ENCODE results near the gene MAPK7. TPM values are rescaled to one million over a fixed set of nuclear protein-coding genes. Genes with fewer than 3 reads are reported as not detected.

Gene MAPK7
- total RNA-seq, 1 experiment from 2014 or later, result 23.3 TPM

DNA sequence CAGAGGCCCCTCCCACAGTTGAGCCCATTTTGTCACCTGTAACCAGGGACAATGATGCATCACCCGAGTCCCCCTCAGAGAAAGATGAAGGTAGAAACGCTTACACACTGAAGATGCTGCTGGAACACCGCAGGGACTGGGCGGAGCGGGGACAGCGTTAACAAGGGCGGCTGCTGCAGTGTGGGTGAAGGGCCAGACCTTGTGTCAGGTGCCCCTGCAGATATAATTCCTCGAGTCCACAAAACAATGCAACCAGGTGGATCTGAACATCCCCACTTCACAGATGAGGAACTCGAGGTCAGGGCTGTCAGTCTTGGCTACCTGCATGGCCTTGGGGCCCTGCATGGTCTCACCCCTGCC is 6.3 kb upstream of the MAPK7 start:
- Histone ChIP-seq H3K9me3 (ENCODE audit: insufficient read depth, low read depth) (no peaks in the 10 kb centered on the region), H3K9me2 (ENCODE audit: insufficient read depth) (no peaks in the 10 kb centered on the region), H3K4me2 (no peak overlapping the region), H3F3A (ENCODE audit: insufficient read depth, low read depth) (peaks cover 6% of the 10 kb centered on the region), H3K36me3 (ENCODE audit: low read depth) (no peaks in the 10 kb centered on the region), H4K20me1 (ENCODE audit: insufficient read depth) (no peaks in the 10 kb centered on the region), H3K27ac (no peak overlapping the region), H3K4me3 (no peak overlapping the region), H3K4me1 (replicated peaks; ENCODE audit: insufficient read depth) (peaks cover 12% of the 10 kb centered on the region), H2AFZ (no peak overlapping the region), H3K79me2 (ENCODE audit: low read depth) (peaks cover 10% of the 10 kb centered on the region; the same call in 1 of the 2 replicates), H3K27me3 (ENCODE audit: insufficient read depth, low read depth) (no peaks in the 10 kb centered on the region)
- no peak for DNase-seq
- POLR2A ChIA-PET (ENCODE audit: unreplicated experiment), result no interaction called here
- TF ChIP-seq EZH2 (IDR thresholded peaks at IDR 0.05; ENCODE audit: low read depth), result no peak
- TF ChIP-seq CTCF (conservative IDR thresholded peaks at IDR 0.05), result no peak
- CTCF ChIA-PET, result no interaction called here
- intact Hi-C loops (cut with micrococcal nuclease; ENCODE audit: unreplicated experiment), result no loop called here
- BruUV-seq (replicated peaks), result no TSS peak

DNA sequence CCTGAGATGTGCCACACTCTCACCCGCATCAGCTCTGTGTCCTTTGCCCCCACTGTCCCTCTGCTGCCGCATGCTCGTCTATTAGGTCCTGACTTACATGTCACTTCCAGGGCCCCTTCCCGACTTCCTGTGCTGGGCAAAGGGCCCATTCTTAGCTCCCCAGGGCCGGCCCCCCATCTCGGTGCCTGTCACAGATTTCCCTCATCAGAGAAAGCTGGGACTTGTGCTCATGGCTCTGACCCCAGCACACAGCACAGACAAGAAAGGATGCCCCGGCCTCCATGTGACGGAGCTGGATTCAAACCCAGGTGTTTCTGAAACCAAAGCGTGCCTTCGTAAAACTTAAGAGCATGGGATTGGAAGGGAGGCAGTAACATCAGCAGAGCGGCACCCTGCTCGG is 5.9 kb upstream of the MAPK7 start:
- BruUV-seq (replicated peaks), result no TSS peak
- Histone ChIP-seq H3K27ac (no peak overlapping the region), H3K9me3 (ENCODE audit: insufficient read depth, low read depth) (no peaks in the 10 kb centered on the region), H3K9me2 (ENCODE audit: insufficient read depth) (no peaks in the 10 kb centered on the region), H2AFZ (no peak overlapping the region), H3K4me3 (no peak overlapping the region), H3K27me3 (ENCODE audit: insufficient read depth, low read depth) (no peaks in the 10 kb centered on the region), H3F3A (ENCODE audit: insufficient read depth, low read depth) (peaks cover 11% of the 10 kb centered on the region), H4K20me1 (ENCODE audit: insufficient read depth) (no peaks in the 10 kb centered on the region), H3K4me2 (no peak overlapping the region), H3K4me1 (replicated peaks; ENCODE audit: insufficient read depth) (peaks cover 12% of the 10 kb centered on the region), H3K79me2 (ENCODE audit: low read depth) (peaks cover 10% of the 10 kb centered on the region; the same call in 1 of the 2 replicates), H3K36me3 (ENCODE audit: low read depth) (no peaks in the 10 kb centered on the region)
- ChIA-PET CTCF (no interaction called here), POLR2A (ENCODE audit: unreplicated experiment) (no interaction called here)
- TF ChIP-seq CTCF (conservative IDR thresholded peaks at IDR 0.05) (no peak), EZH2 (IDR thresholded peaks at IDR 0.05; ENCODE audit: low read depth) (no peak)
- intact Hi-C loops (cut with micrococcal nuclease; ENCODE audit: unreplicated experiment), result no loop called here
- DNase-seq, result no peak

DNA sequence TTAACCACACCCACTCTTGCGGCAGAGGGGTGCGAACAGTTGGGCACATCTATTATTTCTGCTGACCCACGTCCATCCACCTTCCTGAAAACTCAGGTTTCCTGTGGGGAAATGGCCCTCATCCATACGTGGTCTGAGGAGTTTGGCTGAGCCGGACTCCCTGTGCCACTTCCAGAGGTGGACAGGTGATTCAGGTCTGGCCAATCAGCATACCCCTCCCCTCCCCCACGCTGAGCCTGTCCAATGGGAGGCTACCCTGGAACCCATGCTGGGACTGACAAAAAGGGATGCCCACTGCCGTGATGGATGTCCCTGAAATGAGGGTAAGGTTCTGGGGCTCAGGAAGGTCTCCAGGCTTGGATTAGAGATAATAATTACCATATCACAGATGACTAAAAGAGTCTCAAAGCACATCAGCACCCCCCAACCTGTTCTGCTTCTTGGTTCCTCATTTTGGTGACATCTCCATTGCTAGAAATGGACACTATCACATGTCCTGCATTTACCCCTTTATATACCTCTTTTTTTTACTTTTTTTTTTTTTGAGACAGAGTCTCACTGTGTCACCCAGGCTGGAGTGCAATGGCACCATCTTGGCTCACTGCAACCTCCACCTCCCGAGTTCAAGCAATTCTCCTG is 5.3 kb upstream of the MAPK7 start:
- intact Hi-C loops (cut with micrococcal nuclease; ENCODE audit: unreplicated experiment), result no loop called here
- peaks cover 12% of the 10 kb centered on the region for H3K4me1 ChIP-seq (replicated peaks; ENCODE audit: insufficient read depth)
- no peaks in the 10 kb centered on the region for H3K9me3 ChIP-seq (ENCODE audit: insufficient read depth, low read depth)
- H3K9me2 ChIP-seq (ENCODE audit: insufficient read depth), result no peaks in the 10 kb centered on the region
- peaks cover 16% of the 10 kb centered on the region for H3F3A ChIP-seq (ENCODE audit: insufficient read depth, low read depth)
- no peak overlapping the region for H3K4me2 ChIP-seq
- H4K20me1 ChIP-seq (ENCODE audit: insufficient read depth), result no peaks in the 10 kb centered on the region
- DNase-seq, result no peak
- H3K79me2 ChIP-seq (ENCODE audit: low read depth), result peaks cover 10% of the 10 kb centered on the region; the same call in 1 of the 2 replicates
- no peaks in the 10 kb centered on the region for H3K27me3 ChIP-seq (ENCODE audit: insufficient read depth, low read depth)
- ChIA-PET CTCF (no interaction called here), POLR2A (ENCODE audit: unreplicated experiment) (no interaction called here)
- no peak overlapping the region for H2AFZ ChIP-seq
- no peak for TF ChIP-seq CTCF (conservative IDR thresholded peaks at IDR 0.05)
- no peak for TF ChIP-seq EZH2 (IDR thresholded peaks at IDR 0.05; ENCODE audit: low read depth)
- BruUV-seq (replicated peaks), result no TSS peak
- no peak overlapping the region for H3K27ac ChIP-seq
- H3K4me3 ChIP-seq, result no peak overlapping the region
- H3K36me3 ChIP-seq (ENCODE audit: low read depth), result no peaks in the 10 kb centered on the region
